NB4 (cell line): ENCODE results near the gene CDON.

Experiments
- CTCF ChIP-seq: IDR thresholded peaks from one replicate; pipeline ENCODE4 v1.5.1; 2012; ENCODE audit warnings: low read depth, low read length
- MAX ChIP-seq: IDR thresholded peaks from 2 replicates; pipeline ENCODE4 v1.6.1; 2011; ENCODE audit warnings: low read depth, low read length
- MYC ChIP-seq: IDR thresholded peaks from 2 replicates; pipeline ENCODE4 v1.6.1; 2011; ENCODE audit warnings: low read depth, low read length
- POLR2A ChIP-seq: IDR thresholded peaks from 2 replicates; pipeline ENCODE4 v1.6.1; 2011; ENCODE audit warnings: mild to moderate bottlenecking; ENCODE audit not compliant: insufficient read length; ENCODE audit errors: extremely low read depth

GRCh38 chr11:125921042-125921441 is 141.6 kb downstream of the CDON start:
- no peak for TF ChIP-seq CTCF
- no peak for TF ChIP-seq POLR2A
- TF ChIP-seq MYC, result no peak
- TF ChIP-seq MAX, result no peak
